Liver (tissue), 3 donors: Measurements from ENCODE around the gene CPED1.

Experiments used
- JUND ChIP-seq, 2 donors: IDR thresholded peaks; 2 replicates each; pipeline ENCODE4 v1.6.1; 2016; ENCODE audit warnings: antibody characterized with exemption in 2 of 2
- MAX ChIP-seq: IDR thresholded peaks from 2 replicates; pipeline ENCODE4 v1.6.1; 2016; ENCODE audit warnings: antibody characterized with exemption
- NR2F2 ChIP-seq: IDR thresholded peaks from 2 replicates; pipeline ENCODE4 v1.6.1; 2016; ENCODE audit warnings: antibody characterized with exemption
- RAD21 ChIP-seq, 2 donors: IDR thresholded peaks; 2 replicates each; pipeline ENCODE4 v1.6.1; 2016; ENCODE audit warnings: antibody characterized with exemption in 2 of 2, mild to moderate bottlenecking in 2 of 2
- REST ChIP-seq: IDR thresholded peaks from 2 replicates; pipeline ENCODE4 v1.6.1; 2016; ENCODE audit warnings: antibody characterized with exemption, mild to moderate bottlenecking
- TAF1 ChIP-seq: conservative IDR thresholded peaks from 2 replicates; pipeline ENCODE4 v1.6.1; 2016; ENCODE audit warnings: antibody characterized with exemption, mild to moderate bottlenecking
- TF ChIP-seq, protein P1 (sequence below): fragments of 150-350 bp; IDR thresholded peaks from 2 replicates; pipeline ENCODE4 v1.5.1; 2017; ENCODE audit warnings: improper control_type of control experiment, low read depth, low read length; ENCODE audit not compliant: missing input control
- donor health status: healthy.
- donor health status: healthy.

- TF ChIP-seq REST (no peak), RAD21 (IDR thresholded peaks at IDR 0.05) (no peak), JUND (IDR thresholded peaks at IDR 0.05) (no peak), TAF1 (no peak), NR2F2 (no peak), MAX (no peak)
- TF ChIP-seq, protein P1, sequence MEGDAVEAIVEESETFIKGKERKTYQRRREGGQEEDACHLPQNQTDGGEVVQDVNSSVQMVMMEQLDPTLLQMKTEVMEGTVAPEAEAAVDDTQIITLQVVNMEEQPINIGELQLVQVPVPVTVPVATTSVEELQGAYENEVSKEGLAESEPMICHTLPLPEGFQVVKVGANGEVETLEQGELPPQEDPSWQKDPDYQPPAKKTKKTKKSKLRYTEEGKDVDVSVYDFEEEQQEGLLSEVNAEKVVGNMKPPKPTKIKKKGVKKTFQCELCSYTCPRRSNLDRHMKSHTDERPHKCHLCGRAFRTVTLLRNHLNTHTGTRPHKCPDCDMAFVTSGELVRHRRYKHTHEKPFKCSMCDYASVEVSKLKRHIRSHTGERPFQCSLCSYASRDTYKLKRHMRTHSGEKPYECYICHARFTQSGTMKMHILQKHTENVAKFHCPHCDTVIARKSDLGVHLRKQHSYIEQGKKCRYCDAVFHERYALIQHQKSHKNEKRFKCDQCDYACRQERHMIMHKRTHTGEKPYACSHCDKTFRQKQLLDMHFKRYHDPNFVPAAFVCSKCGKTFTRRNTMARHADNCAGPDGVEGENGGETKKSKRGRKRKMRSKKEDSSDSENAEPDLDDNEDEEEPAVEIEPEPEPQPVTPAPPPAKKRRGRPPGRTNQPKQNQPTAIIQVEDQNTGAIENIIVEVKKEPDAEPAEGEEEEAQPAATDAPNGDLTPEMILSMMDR: no peak
Observed at GRCh38 chr7:121157885-121158590, 169.5 kb downstream of the CPED1 start.
